Breast epithelium (tissue), 3 donors: ENCODE data around the gene GMDS.

ENCODE experiments used
- POLR2A ChIP-seq: fragments of 450-650 bp; IDR thresholded peaks from one replicate; pipeline ENCODE4 v1.6.1; 2016; ENCODE audit warnings: antibody characterized with exemption, mild to moderate bottlenecking, moderate library complexity
- POLR2AphosphoS5 ChIP-seq, 3 donors: sonication (generic); formaldehyde crosslinking; IDR thresholded peaks; one replicate each; pipeline ENCODE4 v1.6.1; 2017; ENCODE audit warnings: antibody characterized with exemption in 3 of 3
- TF ChIP-seq, protein P1 (sequence below), 3 donors: fragments of 450-650 bp; IDR thresholded peaks; one replicate each; pipeline ENCODE4 v1.5.1; 2016 to 2017; ENCODE audit warnings: antibody characterized with exemption in 3 of 3, mild to moderate bottlenecking in 3 of 3, moderate library complexity in 3 of 3

DNA sequence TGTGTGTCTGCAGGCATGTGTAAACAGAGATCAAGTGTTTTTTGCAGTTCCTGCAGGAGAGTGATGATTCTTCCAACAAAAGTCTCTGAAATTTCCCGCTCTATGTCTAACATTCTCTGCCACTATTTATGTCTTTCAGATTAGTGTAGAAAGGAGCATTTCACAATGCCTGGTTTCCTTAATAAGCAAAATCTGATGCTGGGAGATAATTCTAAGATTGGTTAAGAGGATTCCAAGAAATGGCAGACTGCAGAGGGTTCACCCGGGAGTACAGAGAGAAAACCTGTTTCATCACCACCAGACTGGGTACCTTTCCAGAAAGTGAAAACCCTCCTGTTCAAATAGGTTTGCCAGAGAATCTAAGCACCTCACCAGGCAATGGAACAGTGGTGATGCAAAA lies 573.0 kb downstream of the GMDS start:
- TF ChIP-seq, protein P1, sequence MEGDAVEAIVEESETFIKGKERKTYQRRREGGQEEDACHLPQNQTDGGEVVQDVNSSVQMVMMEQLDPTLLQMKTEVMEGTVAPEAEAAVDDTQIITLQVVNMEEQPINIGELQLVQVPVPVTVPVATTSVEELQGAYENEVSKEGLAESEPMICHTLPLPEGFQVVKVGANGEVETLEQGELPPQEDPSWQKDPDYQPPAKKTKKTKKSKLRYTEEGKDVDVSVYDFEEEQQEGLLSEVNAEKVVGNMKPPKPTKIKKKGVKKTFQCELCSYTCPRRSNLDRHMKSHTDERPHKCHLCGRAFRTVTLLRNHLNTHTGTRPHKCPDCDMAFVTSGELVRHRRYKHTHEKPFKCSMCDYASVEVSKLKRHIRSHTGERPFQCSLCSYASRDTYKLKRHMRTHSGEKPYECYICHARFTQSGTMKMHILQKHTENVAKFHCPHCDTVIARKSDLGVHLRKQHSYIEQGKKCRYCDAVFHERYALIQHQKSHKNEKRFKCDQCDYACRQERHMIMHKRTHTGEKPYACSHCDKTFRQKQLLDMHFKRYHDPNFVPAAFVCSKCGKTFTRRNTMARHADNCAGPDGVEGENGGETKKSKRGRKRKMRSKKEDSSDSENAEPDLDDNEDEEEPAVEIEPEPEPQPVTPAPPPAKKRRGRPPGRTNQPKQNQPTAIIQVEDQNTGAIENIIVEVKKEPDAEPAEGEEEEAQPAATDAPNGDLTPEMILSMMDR (IDR thresholded peaks at IDR 0.05), result no peak
- no peak for TF ChIP-seq POLR2AphosphoS5 (IDR thresholded peaks at IDR 0.05)
- TF ChIP-seq POLR2A, result no peak
